ENCODE results near the gene SLC2A4.

GRCh38 chr17:7323731-7324437 is 42.4 kb downstream of the SLC2A4 start:
- TF ChIP-seq CTCF (IDR thresholded peaks at IDR 0.05) (peak; percentile 30 to 57 (median 54)), POLR2A (IDR thresholded peaks at IDR 0.05) (no peak), EP300 (IDR thresholded peaks at IDR 0.05) (no peak)
